Breast epithelium (tissue), 4 donors: ENCODE results near the gene OR56B1. TPM values are rescaled to one million over a fixed set of nuclear protein-coding genes. Genes with fewer than 3 reads are reported as not detected.
"Not testable (repeated sequence)": the region's sequence is repeated elsewhere in the genome, so short reads cannot be mapped to it uniquely, and the experiment has no call there.

Source experiments
- DNase-seq, 2 donors: peaks; one replicate each; pipeline ENCODE4 v3.0.0-alpha.2; 2019; ENCODE audit warnings: low spot score in 2 of 2
- H3K27ac ChIP-seq, 2 donors: fragments of 200-600 bp; sonication (generic) in 1 of 2; one replicate each; pipeline ENCODE4 v1.5.1; 2016 to 2019; ENCODE audit warnings: mild to moderate bottlenecking in 1 of 2
- H3K27me3 ChIP-seq, 2 donors: fragments of 200-600 bp; sonication (generic) in 1 of 2; one replicate each; pipeline versions ENCODE4 v1.5.1 to v1.6.0; 2017 to 2019; ENCODE audit warnings: control low read depth in 1 of 2, mild to moderate bottlenecking in 1 of 2
- H3K36me3 ChIP-seq: fragments of 200-600 bp; one replicate; pipeline ENCODE4 v1.5.1; 2019
- H3K4me1 ChIP-seq, 2 donors: fragments of 200-600 bp; sonication (generic); one replicate each; pipeline ENCODE4 v1.5.1; 2016 to 2019; ENCODE audit warnings: control low read depth in 1 of 2
- H3K4me3 ChIP-seq, 3 donors: fragments of 200-600 bp; sonication (generic); 1 replicate in 2 of 3; 2 replicates in 1 of 3; pipeline ENCODE4 v1.5.1; 2016 to 2019; ENCODE audit warnings: mild to moderate bottlenecking in 3 of 3, moderate library complexity in 2 of 3
- H3K9me3 ChIP-seq, 2 donors: fragments of 200-600 bp; sonication (generic) in 1 of 2; one replicate each; pipeline ENCODE4 v1.5.1; 2016 to 2019; ENCODE audit warnings: control low read depth in 1 of 2
- POLR2A ChIP-seq: fragments of 450-650 bp; IDR thresholded peaks from one replicate; pipeline ENCODE4 v1.6.1; 2016; ENCODE audit warnings: antibody characterized with exemption, mild to moderate bottlenecking, moderate library complexity
- POLR2AphosphoS5 ChIP-seq, 3 donors: sonication (generic); formaldehyde crosslinking; IDR thresholded peaks; one replicate each; pipeline ENCODE4 v1.6.1; 2017; ENCODE audit warnings: antibody characterized with exemption in 3 of 3
- intact Hi-C: fragments of 100-400 bp; cut with DNase I; formaldehyde crosslinking; loops from one replicate; pipeline ENCODE4 v1.15.1; 2023; ENCODE audit warnings: low total_unique reads
- total RNA-seq, 3 donors: library from RNA; depleted of rRNA; stranded (reverse); fragments of >200 nt; gene quantifications; one replicate each; pipeline ENCODE4 v1.1.0, GENCODE V29; 2016
- TF ChIP-seq, protein P1 (sequence below), 3 donors: fragments of 450-650 bp; IDR thresholded peaks; one replicate each; pipeline ENCODE4 v1.5.1; 2016 to 2017; ENCODE audit warnings: antibody characterized with exemption in 3 of 3, mild to moderate bottlenecking in 3 of 3, moderate library complexity in 3 of 3

The OR56B1 gene, protein sequence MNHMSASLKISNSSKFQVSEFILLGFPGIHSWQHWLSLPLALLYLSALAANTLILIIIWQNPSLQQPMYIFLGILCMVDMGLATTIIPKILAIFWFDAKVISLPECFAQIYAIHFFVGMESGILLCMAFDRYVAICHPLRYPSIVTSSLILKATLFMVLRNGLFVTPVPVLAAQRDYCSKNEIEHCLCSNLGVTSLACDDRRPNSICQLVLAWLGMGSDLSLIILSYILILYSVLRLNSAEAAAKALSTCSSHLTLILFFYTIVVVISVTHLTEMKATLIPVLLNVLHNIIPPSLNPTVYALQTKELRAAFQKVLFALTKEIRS
- under 1 TPM in 1 of 3 donors, not detected in 2; 0.44 TPM for total RNA-seq

DNA sequence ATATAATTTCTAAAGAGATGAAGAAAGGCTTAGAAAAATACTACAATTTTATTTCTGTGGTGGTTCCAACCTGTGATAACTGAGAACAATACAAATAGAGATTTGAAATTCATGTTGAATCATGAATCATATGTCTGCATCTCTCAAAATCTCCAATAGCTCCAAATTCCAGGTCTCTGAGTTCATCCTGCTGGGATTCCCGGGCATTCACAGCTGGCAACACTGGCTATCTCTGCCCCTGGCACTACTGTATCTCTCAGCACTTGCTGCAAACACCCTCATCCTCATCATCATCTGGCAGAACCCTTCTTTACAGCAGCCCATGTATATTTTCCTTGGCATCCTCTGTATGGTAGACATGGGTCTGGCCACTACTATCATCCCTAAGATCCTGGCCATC is at the start of gene OR56B1:
Gene OR56B1 (plus strand): TSS at position 53 of the 400 bp plus-strand sequence. CDS start 69 bp downstream, at position 122.
- TF ChIP-seq POLR2A: no peak
- TF ChIP-seq POLR2AphosphoS5 (IDR thresholded peaks at IDR 0.05): no peak
- no peaks in the 10 kb centered on the region for H3K36me3 ChIP-seq

DNA sequence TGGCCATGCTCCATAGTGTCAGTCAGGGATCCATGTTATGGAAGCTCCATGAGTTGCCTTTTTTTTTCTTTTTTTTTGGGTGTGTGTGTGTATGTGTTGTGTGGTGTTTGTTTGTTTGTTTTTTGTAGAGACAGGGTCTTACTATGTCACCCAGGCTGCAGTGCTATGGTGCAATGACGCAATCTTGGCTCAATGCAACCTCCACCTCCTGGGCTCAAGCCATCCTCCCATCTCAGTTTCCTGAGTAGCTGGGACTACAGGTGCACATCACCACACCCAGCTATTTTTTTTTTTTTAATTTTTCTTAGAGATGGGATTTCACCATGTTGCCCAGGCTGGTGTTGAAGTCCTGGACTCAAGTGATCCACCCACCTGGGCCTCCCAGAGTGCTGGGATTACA is 47.8 kb upstream of the OR56B1 start:
- Histone ChIP-seq H3K27me3 (no peaks in the 10 kb centered on the region), H3K36me3 (no peaks in the 10 kb centered on the region), H3K9me3 (no peaks in the 10 kb centered on the region), H3K4me3 (no peak overlapping the region), H3K4me1 (no peaks in the 10 kb centered on the region), H3K27ac (peak overlapping the region; percentile 88 to 91)
- TF ChIP-seq POLR2A: no peak
- no peak for TF ChIP-seq POLR2AphosphoS5 (IDR thresholded peaks at IDR 0.05)
- TF ChIP-seq, protein P1, sequence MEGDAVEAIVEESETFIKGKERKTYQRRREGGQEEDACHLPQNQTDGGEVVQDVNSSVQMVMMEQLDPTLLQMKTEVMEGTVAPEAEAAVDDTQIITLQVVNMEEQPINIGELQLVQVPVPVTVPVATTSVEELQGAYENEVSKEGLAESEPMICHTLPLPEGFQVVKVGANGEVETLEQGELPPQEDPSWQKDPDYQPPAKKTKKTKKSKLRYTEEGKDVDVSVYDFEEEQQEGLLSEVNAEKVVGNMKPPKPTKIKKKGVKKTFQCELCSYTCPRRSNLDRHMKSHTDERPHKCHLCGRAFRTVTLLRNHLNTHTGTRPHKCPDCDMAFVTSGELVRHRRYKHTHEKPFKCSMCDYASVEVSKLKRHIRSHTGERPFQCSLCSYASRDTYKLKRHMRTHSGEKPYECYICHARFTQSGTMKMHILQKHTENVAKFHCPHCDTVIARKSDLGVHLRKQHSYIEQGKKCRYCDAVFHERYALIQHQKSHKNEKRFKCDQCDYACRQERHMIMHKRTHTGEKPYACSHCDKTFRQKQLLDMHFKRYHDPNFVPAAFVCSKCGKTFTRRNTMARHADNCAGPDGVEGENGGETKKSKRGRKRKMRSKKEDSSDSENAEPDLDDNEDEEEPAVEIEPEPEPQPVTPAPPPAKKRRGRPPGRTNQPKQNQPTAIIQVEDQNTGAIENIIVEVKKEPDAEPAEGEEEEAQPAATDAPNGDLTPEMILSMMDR (IDR thresholded peaks at IDR 0.05): no peak
- DNase-seq: no peak
- intact Hi-C loops: no loop called here

More for the DNA sequence above, at the start of gene OR56B1:
- H3K4me3 ChIP-seq: no peak within 1 kb of the TSS
- no peaks in the 10 kb centered on the region for H3K27me3 ChIP-seq
- no peaks in the 10 kb centered on the region for H3K4me1 ChIP-seq
- peaks cover 0 to 5% of the 10 kb centered on the region in 2 donors for H3K9me3 ChIP-seq
- DNase-seq: no peak
- H3K27ac ChIP-seq: no peak within 1 kb of the TSS
- intact Hi-C loops: no loop called here

DNA sequence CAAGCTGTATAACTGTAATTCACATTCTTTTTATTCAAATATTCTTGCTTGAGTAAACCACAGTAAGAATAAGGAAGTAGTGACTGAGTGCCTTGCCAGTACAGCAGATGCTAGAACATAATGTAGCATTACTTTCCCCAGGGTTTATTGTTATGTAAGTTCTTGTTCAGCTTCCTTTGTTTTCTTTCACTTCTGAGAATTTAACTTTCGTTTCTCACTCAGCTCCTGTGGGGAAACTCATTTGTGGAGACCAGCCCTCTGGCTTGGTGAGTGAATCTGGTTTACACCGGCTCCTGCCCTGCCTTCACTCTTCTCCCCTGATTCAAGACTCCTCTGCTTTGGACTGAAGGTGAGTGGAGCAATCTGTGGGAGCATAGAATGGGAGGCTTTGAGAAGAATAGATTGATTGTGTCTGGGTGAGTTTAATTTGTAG is 46.7 kb upstream of the OR56B1 start, which contains the start of gene TRIM22:
Gene TRIM22 (plus strand): TSS at position 240 of the 433 bp plus-strand sequence. CDS start 6,443 bp downstream, outside the sequence.
- intact Hi-C loops: no loop called here
- H3K27ac ChIP-seq: peak within 1 kb of the TSS; percentile 88 to 91
- no peaks in the 10 kb centered on the region for H3K36me3 ChIP-seq
- no peaks in the 10 kb centered on the region for H3K9me3 ChIP-seq
- peak within 1 kb of the TSS; percentile 49 to 64 (median 50) for H3K4me3 ChIP-seq
- no peaks in the 10 kb centered on the region for H3K27me3 ChIP-seq
- peak in 1 of 2 donors; percentile 51 for DNase-seq
- TF ChIP-seq, protein P1 (IDR thresholded peaks at IDR 0.05): no peak
- TF ChIP-seq POLR2A (no peak), POLR2AphosphoS5 (IDR thresholded peaks at IDR 0.05) (peak in 1 of 3 donors; percentile 22)
- no peaks in the 10 kb centered on the region for H3K4me1 ChIP-seq

DNA sequence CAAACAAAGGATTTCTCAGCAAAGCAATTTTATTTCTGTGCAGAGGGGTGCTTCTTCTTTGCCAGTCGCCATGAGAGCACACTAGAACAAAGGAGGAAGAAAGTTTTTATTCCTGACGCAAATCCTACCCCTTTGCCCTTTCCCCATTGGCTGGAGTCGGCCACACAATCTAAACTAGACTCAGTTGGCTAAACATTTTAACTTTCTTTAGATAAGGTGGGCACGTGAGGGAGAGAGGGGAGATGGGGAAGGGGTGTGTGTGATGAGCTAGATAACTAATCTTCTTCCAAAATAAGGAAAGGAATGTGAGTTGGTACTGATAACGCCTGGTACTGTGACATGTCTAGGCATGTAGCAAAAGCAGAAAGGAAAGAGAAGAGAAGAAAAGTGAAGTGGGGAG is 46.0 kb upstream of the OR56B1 start:
- H3K27me3 ChIP-seq: no peaks in the 10 kb centered on the region
- intact Hi-C loops: no loop called here
- no peaks in the 10 kb centered on the region for H3K4me1 ChIP-seq
- peak overlapping the region; percentile 49 to 64 (median 50) for H3K4me3 ChIP-seq
- DNase-seq: no peak
- H3K9me3 ChIP-seq: no peaks in the 10 kb centered on the region
- H3K27ac ChIP-seq: peak overlapping the region; percentile 88 to 91
- TF ChIP-seq, protein P1 (IDR thresholded peaks at IDR 0.05): no peak
- TF ChIP-seq POLR2AphosphoS5 (IDR thresholded peaks at IDR 0.05) (no peak), POLR2A (no peak)
- no peaks in the 10 kb centered on the region for H3K36me3 ChIP-seq

DNA sequence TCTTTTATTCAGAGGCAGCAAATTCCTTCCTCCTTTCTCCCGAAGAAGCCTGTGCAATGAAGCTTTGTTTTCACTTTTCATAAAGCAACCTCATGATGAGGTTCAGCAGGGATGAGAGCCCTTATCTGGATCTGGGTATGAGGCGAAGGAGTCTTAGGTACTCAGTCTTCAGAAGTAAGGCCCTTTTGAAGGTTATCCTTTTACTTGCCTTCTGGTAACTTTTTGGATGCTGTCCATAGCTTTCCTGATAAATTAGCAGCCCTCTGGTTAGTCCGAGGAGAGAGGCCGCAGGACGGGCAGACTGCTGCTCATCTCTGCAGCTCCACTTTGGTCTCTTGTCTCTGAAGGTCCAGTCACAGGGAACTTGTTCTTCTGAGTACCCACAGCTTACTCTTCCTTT is 45.5 kb upstream of the OR56B1 start:
- H3K4me3 ChIP-seq: peak overlapping the region; percentile 49 to 64 (median 50)
- no peak for DNase-seq
- H3K27ac ChIP-seq: peak overlapping the region; percentile 88 to 91
- intact Hi-C loops: no loop called here
- H3K4me1 ChIP-seq: no peaks in the 10 kb centered on the region
- no peaks in the 10 kb centered on the region for H3K36me3 ChIP-seq
- H3K9me3 ChIP-seq: no peaks in the 10 kb centered on the region
- H3K27me3 ChIP-seq: no peaks in the 10 kb centered on the region
- TF ChIP-seq POLR2AphosphoS5 (IDR thresholded peaks at IDR 0.05) (no peak), POLR2A (no peak)
- TF ChIP-seq, protein P1 (IDR thresholded peaks at IDR 0.05): no peak

DNA sequence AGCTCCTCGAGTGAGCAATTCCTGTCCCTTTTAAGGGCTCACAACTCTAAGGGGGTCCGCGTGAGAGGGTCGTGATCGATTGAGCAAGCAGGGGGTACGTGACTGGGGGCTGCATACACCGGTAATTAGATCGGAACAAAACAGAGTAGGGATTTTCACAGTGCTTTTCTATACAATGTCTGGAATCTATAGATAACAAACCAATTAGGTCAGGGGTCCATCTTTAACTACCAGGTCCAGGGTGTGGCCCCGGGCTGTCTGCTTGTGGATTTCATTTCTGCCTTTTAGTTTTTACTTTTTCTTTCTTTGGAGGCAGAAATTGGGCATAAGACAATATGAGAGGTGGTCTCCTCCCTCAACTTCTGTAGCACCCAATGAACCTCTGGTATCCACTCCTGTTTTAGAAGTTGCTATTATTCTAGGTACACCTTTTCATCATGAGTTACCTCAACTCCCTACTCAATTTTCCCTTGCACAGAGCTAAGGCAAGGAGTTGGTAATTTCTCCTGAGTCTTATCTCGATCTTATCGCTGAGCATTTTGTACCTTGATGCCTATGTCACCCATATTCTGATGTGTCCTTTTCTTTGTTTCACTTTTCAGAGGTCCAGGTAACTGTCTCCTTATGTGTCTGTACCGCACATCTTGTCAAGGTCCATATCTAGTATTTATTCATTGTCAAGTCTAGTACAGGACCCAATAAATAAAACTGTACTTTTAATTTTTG is 44.8 kb upstream of the OR56B1 start:
- DNase-seq, H3K27me3 ChIP-seq, H3K9me3 ChIP-seq, H3K4me1 ChIP-seq, intact Hi-C loops, H3K36me3 ChIP-seq: not testable (repeated sequence)
- Histone ChIP-seq H3K4me3 (peak overlapping the region; percentile 49 to 64 (median 50)), H3K27ac (peak overlapping the region; percentile 88 to 91)
